ENCODE data around the gene CCDC182.

GRCh38 chr17:57735707-57736106, 9.4 kb downstream of the CCDC182 start:
- TF ChIP-seq REST (IDR thresholded peaks at IDR 0.05; ENCODE audit: insufficient read depth in 1 of 2, low read depth in 2 of 2, low read length in 2 of 2) = no peak
- TF ChIP-seq TAF1 (IDR thresholded peaks at IDR 0.05; ENCODE audit: borderline replicate concordance, insufficient read depth, low read length) = no peak

Measured in PFSK-1 (cell line).